Activated T-cell treated with anti-CD3 and anti-CD28 coated beads, Interleukin-2, amount 50 U/mL, for 1 hour (primary cell): ENCODE measurements around the gene LIMK1.
"Not testable (repeated sequence)": the region's sequence is repeated elsewhere in the genome, so short reads cannot be mapped to it uniquely, and the experiment has no call there.

Experiments used
- DNase-seq: peaks from one replicate; pipeline ENCODE4 v3.0.0-alpha.2; 2020

LIMK1 gene

GRCh38 chr7:74126220-74126880 is 42.7 kb downstream of the LIMK1 start:
- no peak for DNase-seq

GRCh38 chr7:74129887-74130286 is 46.3 kb downstream of the LIMK1 start:
- DNase-seq, result no peak

GRCh38 chr7:74130518-74130917 is 46.9 kb downstream of the LIMK1 start:
- no peak for DNase-seq

- DNase-seq, result no peak
These were observed 50.6 kb downstream of the LIMK1 start for GRCh38 chr7:74134117-74134620.

- no peak for DNase-seq
These were observed 54.8 kb downstream of the LIMK1 start for GRCh38 chr7:74138334-74138867.

GRCh38 chr7:74138945-74139843 is 55.6 kb downstream of the LIMK1 start:
- DNase-seq, result no peak

- no peak for DNase-seq
These were observed 58.1 kb downstream of the LIMK1 start for GRCh38 chr7:74141705-74142104.

GRCh38 chr7:74143383-74143782 is 59.8 kb downstream of the LIMK1 start:
- DNase-seq, result no peak

GRCh38 chr7:74148491-74148890 is 64.9 kb downstream of the LIMK1 start:
- no peak for DNase-seq

- DNase-seq, result no peak
These were observed 65.5 kb downstream of the LIMK1 start for GRCh38 chr7:74149071-74149470.

GRCh38 chr7:74149603-74150002 is 66.0 kb downstream of the LIMK1 start:
- no peak for DNase-seq

- no peak for DNase-seq
These were observed 70.1 kb downstream of the LIMK1 start for GRCh38 chr7:74153736-74154135.

GRCh38 chr7:74155810-74156395 is 72.3 kb downstream of the LIMK1 start:
- no peak for DNase-seq

GRCh38 chr7:74157605-74158004 is 74.0 kb downstream of the LIMK1 start:
- DNase-seq, result no peak

- DNase-seq, result no peak
These were observed 81.4 kb downstream of the LIMK1 start for GRCh38 chr7:74164985-74165456.

GRCh38 chr7:74165867-74166593 is 82.4 kb downstream of the LIMK1 start:
- no peak for DNase-seq

- DNase-seq, result not testable (repeated sequence)
These were observed 83.7 kb downstream of the LIMK1 start for GRCh38 chr7:74167324-74167723.
